ENCODE results near the gene COQ10B. TPM values are rescaled to one million over a fixed set of nuclear protein-coding genes. Genes with fewer than 3 reads are reported as not detected.
"Not testable (repeated sequence)": the region's sequence is repeated elsewhere in the genome, so short reads cannot be mapped to it uniquely, and the experiment has no call there.

Gene COQ10B
- total RNA-seq, result 20.5 and 27.8 TPM in 2 replicates

DNA sequence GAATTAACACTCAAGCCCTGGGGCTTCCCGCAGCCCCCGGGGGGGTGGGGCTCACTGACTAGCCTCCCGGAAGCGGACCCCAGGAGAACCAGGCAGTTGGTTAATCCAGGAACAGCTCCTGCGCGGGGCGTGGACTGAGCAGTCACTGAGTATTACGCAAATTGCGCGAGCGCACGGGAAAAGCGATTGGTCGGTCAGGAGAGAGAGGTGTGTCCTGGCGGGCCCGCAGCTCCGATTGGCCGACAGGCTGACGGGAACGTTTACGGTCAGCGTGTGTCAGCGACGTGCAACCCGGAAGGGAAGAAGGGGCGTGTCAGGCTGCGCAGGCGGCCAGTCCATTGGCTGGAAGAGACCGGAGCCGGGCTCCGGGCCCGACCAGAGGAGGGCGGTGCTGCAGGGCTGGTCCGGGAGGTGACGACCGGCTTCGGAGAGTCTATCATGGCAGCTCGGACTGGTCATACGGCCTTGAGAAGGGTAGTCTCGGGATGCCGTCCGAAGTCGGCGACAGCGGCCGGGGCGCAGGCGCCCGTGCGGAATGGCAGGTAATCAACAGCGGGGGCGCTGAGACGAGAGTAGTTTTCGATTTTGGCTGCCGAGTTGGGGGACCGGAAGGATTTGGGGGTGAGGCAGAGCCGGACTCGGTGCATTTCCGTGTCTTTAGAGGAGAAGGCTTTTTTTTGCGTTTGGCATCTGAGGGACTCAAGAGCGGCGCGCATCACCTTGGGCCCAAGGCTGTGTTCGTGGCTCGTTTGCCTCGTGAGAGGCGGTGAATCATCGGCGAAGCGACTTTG lies at the start of gene COQ10B:
COQ10B (plus strand) TSS at position 430 of the 791 bp plus-strand sequence; CDS start at position 439, 9 bp downstream.
- DNase-seq (ENCODE audit: low read depth in 2 of 2), result peak; percentile 99 to 100

DNA sequence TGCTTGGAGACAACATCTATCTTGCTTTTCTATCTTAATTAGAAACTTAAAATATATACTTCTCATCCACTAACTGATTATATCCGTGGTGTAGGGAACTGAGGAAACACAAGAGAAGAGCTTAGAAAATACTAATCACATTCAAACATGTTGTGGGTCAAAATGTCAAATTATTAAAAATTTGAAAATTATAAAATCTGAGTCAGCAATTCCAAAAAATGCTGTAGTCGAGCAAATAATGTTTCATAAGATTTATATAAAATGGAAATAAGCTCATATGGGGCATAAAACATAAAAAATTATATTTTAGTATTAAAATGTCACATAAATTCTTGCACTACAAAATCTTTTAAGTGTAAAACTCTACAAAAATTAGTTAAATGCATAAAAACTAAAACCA lies 47.8 kb upstream of the COQ10B start:
- no peak for DNase-seq (ENCODE audit: low read depth in 2 of 2)

DNA sequence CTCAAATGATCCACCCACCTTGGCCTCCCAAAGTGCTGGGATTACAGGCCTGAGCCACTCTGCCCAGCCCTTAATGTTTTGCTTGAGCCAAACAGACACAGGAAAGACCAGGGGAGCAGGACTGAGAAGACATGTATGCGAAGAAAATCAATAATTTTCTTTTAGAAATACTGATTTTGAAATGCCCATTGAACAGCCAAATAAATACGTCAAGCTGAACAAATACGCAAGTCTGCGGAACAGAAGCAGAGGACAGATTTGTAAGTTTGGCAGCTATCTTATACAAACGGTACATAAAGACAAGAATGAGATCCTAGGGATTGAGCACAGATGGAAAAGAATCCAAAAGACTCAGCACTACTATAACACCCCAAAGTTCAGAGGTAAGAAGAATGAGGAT lies 39.3 kb upstream of the COQ10B start:
- DNase-seq (ENCODE audit: low read depth in 2 of 2), result no peak

GRCh38 chr2:197414515-197414914 lies 38.8 kb upstream of the COQ10B start:
- DNase-seq (ENCODE audit: low read depth in 2 of 2), result no peak

GRCh38 chr2:197416268-197416667 lies 37.1 kb upstream of the COQ10B start:
- no peak for DNase-seq (ENCODE audit: low read depth in 2 of 2)

- DNase-seq (ENCODE audit: low read depth in 2 of 2), result no peak
These were observed 33.9 kb upstream of the COQ10B start for GRCh38 chr2:197419438-197419837.

- no peak for DNase-seq (ENCODE audit: low read depth in 2 of 2)
These were observed 30.0 kb upstream of the COQ10B start for GRCh38 chr2:197423307-197423706.

DNA sequence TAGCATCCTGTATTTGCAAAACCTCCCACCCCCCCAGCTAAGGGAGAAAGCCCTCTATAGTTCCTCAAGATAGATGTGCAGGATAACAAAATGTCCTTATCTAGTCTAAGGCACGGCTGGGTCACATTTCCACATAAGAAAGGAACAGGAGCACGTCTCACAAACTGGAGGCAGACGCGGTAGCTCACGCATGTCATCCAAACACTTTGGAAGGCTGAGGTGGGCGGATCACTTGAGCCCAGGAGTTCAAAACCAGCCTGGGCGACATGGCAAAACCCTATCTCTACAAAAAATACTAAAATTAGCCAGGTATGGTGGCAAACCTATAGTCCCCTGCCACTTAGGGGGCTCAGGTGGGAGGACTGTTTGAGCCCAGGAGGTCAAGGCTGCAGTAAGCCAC lies 27.8 kb upstream of the COQ10B start:
- DNase-seq (ENCODE audit: low read depth in 2 of 2), result no peak

GRCh38 chr2:197426723-197427603 lies 26.4 kb upstream of the COQ10B start:
- DNase-seq (ENCODE audit: low read depth in 2 of 2), result no peak

DNA sequence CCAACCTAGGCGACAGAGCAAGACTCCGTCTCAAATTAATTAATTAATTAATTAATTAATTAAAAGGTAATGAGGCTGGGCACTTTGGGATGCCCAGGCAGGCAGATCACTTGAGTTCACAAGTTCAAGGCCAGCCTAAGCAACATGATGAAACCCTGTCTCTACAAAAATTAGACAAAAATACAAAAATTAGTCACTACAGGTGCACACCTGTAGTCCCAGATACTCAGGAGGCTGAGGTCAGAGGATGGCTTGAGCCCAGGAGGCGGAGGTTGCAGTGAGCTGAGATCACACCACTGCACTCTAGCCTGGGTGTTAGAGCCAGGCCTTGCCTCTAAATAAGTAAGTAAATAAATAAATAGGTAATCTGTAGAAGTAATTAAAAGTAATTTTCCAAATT lies 25.4 kb upstream of the COQ10B start:
- DNase-seq (ENCODE audit: low read depth in 2 of 2), result no peak

DNA sequence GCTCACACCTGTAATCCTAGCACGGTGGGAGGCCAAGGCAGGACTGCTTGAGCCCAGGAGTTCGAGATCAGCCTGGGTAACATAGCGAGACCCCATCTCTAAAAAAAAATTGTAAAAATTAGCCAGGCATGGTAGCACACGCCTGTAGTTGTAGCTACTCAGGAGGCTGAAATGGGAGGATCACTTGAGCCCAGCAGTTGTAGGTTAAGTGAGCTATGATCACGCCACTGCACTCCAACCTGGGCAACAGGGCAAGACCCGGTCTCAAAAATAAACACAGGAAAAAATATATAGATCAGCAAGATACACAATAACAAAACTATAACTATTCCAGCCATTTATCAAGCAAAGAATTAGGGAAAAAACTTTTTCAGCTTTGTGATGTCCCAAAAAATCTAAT lies 21.5 kb upstream of the COQ10B start:
- no peak for DNase-seq (ENCODE audit: low read depth in 2 of 2)

DNA sequence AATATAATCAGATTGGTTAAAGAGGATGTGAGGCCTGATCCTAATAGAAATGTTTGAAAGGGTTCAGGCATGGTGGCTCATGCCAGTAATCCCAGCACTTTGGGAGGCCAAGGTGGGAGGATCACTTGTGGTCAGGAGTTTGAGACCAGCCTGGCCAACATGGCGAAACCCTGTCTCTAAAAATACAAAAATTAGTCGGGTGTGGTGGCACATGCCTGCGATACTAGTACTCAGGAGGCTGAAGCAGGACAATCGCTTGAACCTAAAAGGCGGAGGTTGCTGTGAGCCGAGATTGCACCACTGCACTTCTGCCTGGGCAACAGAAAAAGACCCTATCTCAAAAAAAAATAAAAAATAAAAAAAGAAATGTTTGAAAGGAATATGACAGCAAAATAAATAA lies 20.8 kb upstream of the COQ10B start:
- not testable (repeated sequence) for DNase-seq (ENCODE audit: low read depth in 2 of 2)

- DNase-seq (ENCODE audit: low read depth in 2 of 2), result peak in 1 of 2 donors; percentile 9
These were observed 19.4 kb upstream of the COQ10B start for GRCh38 chr2:197433780-197434438.

GRCh38 chr2:197434541-197435513 lies 18.5 kb upstream of the COQ10B start, which contains the start of gene SF3B1:
TSS of gene SF3B1 (minus strand) at chr2:197435028. CDS start at chr2:197434999, 29 bp downstream.
- peak; percentile 92 to 98 for DNase-seq (ENCODE audit: low read depth in 2 of 2)

- no peak for DNase-seq (ENCODE audit: low read depth in 2 of 2)
These were observed 17.5 kb upstream of the COQ10B start for GRCh38 chr2:197435598-197436420.

GRCh38 chr2:197437380-197437779 lies 16.0 kb upstream of the COQ10B start:
- no peak for DNase-seq (ENCODE audit: low read depth in 2 of 2)

DNA sequence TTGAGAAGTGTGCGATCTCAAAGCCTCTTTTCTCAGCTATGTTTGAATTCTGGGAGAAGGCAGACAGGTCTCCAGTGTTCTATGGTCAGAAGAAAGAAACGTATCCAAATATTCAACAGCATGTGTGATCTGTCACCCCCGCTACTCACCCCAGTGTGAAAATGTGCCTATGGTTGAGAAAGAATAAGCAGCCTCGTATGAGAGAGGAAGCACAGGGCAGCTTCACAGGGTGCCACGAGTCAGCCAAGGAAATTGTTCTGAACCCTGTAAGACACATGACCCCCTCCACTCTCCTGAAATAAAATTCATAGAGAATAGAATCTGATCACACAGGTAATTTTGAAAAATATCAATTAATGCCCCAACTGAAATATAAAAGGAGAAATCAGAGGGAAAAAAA lies 10.5 kb upstream of the COQ10B start:
- DNase-seq (ENCODE audit: low read depth in 2 of 2), result no peak

DNA sequence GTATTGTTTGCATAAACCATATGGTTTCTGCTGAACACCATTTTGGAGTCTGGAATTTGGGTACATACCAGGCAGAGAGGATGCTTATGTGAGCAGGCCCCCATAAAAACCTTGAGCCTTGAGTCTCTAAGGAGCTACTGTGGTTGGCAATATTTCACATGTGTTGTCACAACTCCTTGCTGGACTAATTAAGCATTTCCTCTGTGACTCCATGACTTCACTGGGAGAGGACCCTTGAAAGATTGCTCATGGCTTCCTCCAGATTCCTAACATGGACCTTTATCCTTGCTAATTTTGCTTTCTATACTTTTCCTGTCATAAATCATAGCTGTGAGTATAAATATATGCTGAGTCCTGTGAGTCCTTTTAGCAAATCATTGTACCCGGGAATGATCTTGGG lies 7.6 kb upstream of the COQ10B start:
- no peak for DNase-seq (ENCODE audit: low read depth in 2 of 2)

DNA sequence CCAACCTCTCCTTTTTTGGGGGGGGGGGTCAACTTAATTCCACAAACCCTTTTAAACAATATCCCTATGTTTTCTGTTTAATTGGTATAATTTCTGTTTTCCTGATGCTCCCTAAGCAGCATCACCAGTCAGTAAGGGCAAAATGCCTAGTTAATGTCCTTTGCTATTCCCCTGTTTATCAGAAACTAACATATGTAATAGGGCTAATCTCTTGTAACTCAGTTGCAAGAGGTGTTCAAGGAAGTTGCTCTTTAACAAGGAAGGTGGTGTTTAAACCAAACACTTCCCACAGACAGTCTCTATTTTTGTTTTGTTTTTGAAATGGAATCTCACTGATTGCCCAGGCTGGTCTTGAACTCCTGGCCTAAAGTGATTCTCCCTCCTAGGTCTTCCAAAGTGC lies 6.5 kb upstream of the COQ10B start:
- DNase-seq (ENCODE audit: low read depth in 2 of 2), result no peak

- no peak for DNase-seq (ENCODE audit: low read depth in 2 of 2)
These were observed 2.9 kb upstream of the COQ10B start for GRCh38 chr2:197450465-197450864.
